SU-DHL-6 (cell line): Measurements from ENCODE around the gene USP24.

Experiments used
- H2AFZ ChIP-seq: fragments of 200-600 bp; sonication (generic); 2 replicates; pipeline ENCODE4 v1.6.1; 2014; ENCODE audit warnings: low read depth, mild to moderate bottlenecking, moderate library complexity, mixed read lengths, antibody characterized with exemption, low read length; ENCODE audit not compliant: severe bottlenecking
- H3F3A ChIP-seq: fragments of 200-600 bp; shearing (Covaris generic); 2 replicates; pipeline ENCODE4 v1.6.0; 2016; ENCODE audit warnings: antibody characterized with exemption, mild to moderate bottlenecking; ENCODE audit not compliant: insufficient read depth
- H3K27ac ChIP-seq: fragments of 200-600 bp; sonication (generic); 2 replicates; pipeline ENCODE4 v1.5.1; 2016; ENCODE audit warnings: low read depth, mild to moderate bottlenecking, low read length, moderate library complexity, mixed read lengths
- H3K27me3 ChIP-seq: fragments of 200-600 bp; sonication (generic), shearing (Covaris generic); 2 replicates; pipeline ENCODE4 v1.6.0; 2014; ENCODE audit warnings: mild to moderate bottlenecking, low read length
- H3K36me3 ChIP-seq: fragments of 200-600 bp; sonication (generic); 2 replicates; pipeline ENCODE4 v1.6.1; 2014; ENCODE audit warnings: mild to moderate bottlenecking, low read length, mixed read lengths
- H3K4me2 ChIP-seq: fragments of 300-600, 200-600 bp; shearing (Covaris generic), sonication (generic); 2 replicates; pipeline ENCODE4 v1.6.0; 2014; ENCODE audit warnings: low read length, low read depth, mild to moderate bottlenecking; ENCODE audit not compliant: poor library complexity, severe bottlenecking
- H3K4me3 ChIP-seq: fragments of 200-600 bp; sonication (generic); 2 replicates; pipeline ENCODE4 v1.5.1; 2014; ENCODE audit warnings: antibody characterized with exemption, low read length, mild to moderate bottlenecking, mixed read lengths; ENCODE audit not compliant: insufficient read depth, poor library complexity, severe bottlenecking
- H3K79me2 ChIP-seq: fragments of 200-600 bp; sonication (generic); 2 replicates; pipeline ENCODE4 v1.6.1; 2014; ENCODE audit warnings: mild to moderate bottlenecking, low read length, moderate library complexity; ENCODE audit not compliant: insufficient read depth
- H3K9ac ChIP-seq: fragments of 200-600 bp; sonication (generic); 2 replicates; pipeline ENCODE4 v1.7.0; 2014; ENCODE audit warnings: mild to moderate bottlenecking, low read length
- H3K9me2 ChIP-seq: fragments of 200-600 bp; sonication (generic); replicated peaks from 2 replicates; pipeline ENCODE4 v1.6.1; 2014; ENCODE audit warnings: low read length; ENCODE audit not compliant: insufficient read depth
- H3K9me3 ChIP-seq: fragments of 200-600 bp; sonication (generic); 2 replicates; pipeline ENCODE4 v1.6.1; 2014; ENCODE audit warnings: low read length, mixed read lengths; ENCODE audit not compliant: insufficient read depth
- H4K20me1 ChIP-seq: fragments of 200-600 bp; sonication (generic); 2 replicates; pipeline ENCODE4 v1.6.1; 2014; ENCODE audit warnings: low read depth, mild to moderate bottlenecking, antibody characterized with exemption, low read length, moderate library complexity, mixed read lengths
- EZH2phosphoT487 ChIP-seq: fragments of 200-600 bp; sonication (generic), shearing (Covaris generic); conservative IDR thresholded peaks from 2 replicates; pipeline ENCODE4 v1.6.1; 2018; ENCODE audit warnings: mild to moderate bottlenecking, antibody characterized with exemption, low read length, moderate library complexity, mixed read lengths
- TF ChIP-seq, protein P1 (sequence below): fragments of 200-600 bp; sonication (generic); IDR thresholded peaks from one replicate; pipeline ENCODE4 v1.5.1; 2017; ENCODE audit warnings: antibody characterized with exemption, mild to moderate bottlenecking, low read length, moderate library complexity; ENCODE audit not compliant: insufficient read depth, poor library complexity, severe bottlenecking

The USP24 gene

DNA sequence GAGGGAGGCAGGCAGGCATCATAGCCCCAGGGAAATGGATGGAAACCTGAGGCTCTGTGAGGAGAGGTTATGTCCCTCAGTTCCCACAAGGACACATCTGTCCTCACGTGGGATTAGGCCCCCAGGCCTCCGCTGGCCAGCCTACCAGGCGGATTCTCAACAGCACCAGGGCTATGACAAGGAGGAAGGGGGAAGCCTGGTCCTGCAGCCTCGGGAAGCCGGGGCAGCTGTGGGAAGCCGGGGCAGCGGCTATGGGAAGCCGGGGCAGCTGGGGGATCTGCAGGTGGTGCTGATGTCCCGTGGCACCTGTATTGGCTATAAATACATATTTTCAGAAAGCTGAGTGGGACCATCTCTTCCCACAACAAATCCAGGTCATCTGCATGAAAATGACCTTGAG lies 196.8 kb downstream of the USP24 start:
- no peak overlapping the region for H3K4me3 ChIP-seq
- no peak overlapping the region for H3K4me2 ChIP-seq
- no peaks in the 10 kb centered on the region for H3K9me3 ChIP-seq
- no peaks in the 10 kb centered on the region for H3K27me3 ChIP-seq
- no peaks in the 10 kb centered on the region for H3F3A ChIP-seq
- no peak overlapping the region for H3K27ac ChIP-seq
- no peaks in the 10 kb centered on the region for H4K20me1 ChIP-seq
- TF ChIP-seq, protein P1, sequence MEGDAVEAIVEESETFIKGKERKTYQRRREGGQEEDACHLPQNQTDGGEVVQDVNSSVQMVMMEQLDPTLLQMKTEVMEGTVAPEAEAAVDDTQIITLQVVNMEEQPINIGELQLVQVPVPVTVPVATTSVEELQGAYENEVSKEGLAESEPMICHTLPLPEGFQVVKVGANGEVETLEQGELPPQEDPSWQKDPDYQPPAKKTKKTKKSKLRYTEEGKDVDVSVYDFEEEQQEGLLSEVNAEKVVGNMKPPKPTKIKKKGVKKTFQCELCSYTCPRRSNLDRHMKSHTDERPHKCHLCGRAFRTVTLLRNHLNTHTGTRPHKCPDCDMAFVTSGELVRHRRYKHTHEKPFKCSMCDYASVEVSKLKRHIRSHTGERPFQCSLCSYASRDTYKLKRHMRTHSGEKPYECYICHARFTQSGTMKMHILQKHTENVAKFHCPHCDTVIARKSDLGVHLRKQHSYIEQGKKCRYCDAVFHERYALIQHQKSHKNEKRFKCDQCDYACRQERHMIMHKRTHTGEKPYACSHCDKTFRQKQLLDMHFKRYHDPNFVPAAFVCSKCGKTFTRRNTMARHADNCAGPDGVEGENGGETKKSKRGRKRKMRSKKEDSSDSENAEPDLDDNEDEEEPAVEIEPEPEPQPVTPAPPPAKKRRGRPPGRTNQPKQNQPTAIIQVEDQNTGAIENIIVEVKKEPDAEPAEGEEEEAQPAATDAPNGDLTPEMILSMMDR, result no peak
- no peak for TF ChIP-seq EZH2phosphoT487
- H2AFZ ChIP-seq, result no peak overlapping the region
- H3K9me2 ChIP-seq, result no peaks in the 10 kb centered on the region
- no peak overlapping the region for H3K9ac ChIP-seq
- H3K79me2 ChIP-seq, result no peaks in the 10 kb centered on the region
- no peaks in the 10 kb centered on the region for H3K36me3 ChIP-seq
